ENCODE data around the gene PALS2. TPM values are rescaled to one million over a fixed set of nuclear protein-coding genes. Genes with fewer than 3 reads are reported as not detected.
A peak's percentile ranks its signal among the peaks of the same experiment; 100 is the strongest.

The PALS2 gene
- total RNA-seq, 2 donors from 2014 or later: 13.3 to 20.4 TPM

GRCh38 chr7:24578052-24578451, 4.8 kb downstream of the PALS2 start:
- Histone ChIP-seq H3K4me3 (no peak overlapping the region), H3K27me3 (replicated peaks; ENCODE audit: insufficient read depth) (no peaks in the 10 kb centered on the region), H3K27ac (no peak overlapping the region), H3K9me3 (no peaks in the 10 kb centered on the region), H3K4me1 (replicated peaks) (peaks cover 5% of the 10 kb centered on the region), H3K36me3 (no peaks in the 10 kb centered on the region)
- no peak for DNase-seq (ENCODE audit: low spot score)
- 93% methylated on average over 3 of the region's 3 CpGs for WGBS
- TF ChIP-seq POLR2AphosphoS5 (IDR thresholded peaks at IDR 0.05) (no peak), CTCF (IDR thresholded peaks at IDR 0.05) (no peak), POLR2A (IDR thresholded peaks at IDR 0.05) (no peak)
- intact Hi-C loops (cut with DNase I): no loop called here

GRCh38 chr7:24580283-24580946, 7.2 kb downstream of the PALS2 start:
- intact Hi-C loops (cut with DNase I): no loop called here
- 31% methylated on average over 2 of the region's 2 CpGs for WGBS
- TF ChIP-seq CTCF (IDR thresholded peaks at IDR 0.05): no peak
- no peak for TF ChIP-seq POLR2A (IDR thresholded peaks at IDR 0.05)
- TF ChIP-seq POLR2AphosphoS5 (IDR thresholded peaks at IDR 0.05): peak; percentile 83
- Histone ChIP-seq H3K27ac (peak overlapping the region in 1 of 2 donors; percentile 24), H3K27me3 (replicated peaks; ENCODE audit: insufficient read depth) (no peaks in the 10 kb centered on the region), H3K9me3 (no peaks in the 10 kb centered on the region), H3K4me1 (replicated peaks) (peaks cover 5% of the 10 kb centered on the region), H3K4me3 (no peak overlapping the region), H3K36me3 (no peaks in the 10 kb centered on the region)
- DNase-seq (ENCODE audit: low spot score): peak; percentile 17

- intact Hi-C loops (cut with DNase I): no loop called here
- Histone ChIP-seq H3K36me3 (no peaks in the 10 kb centered on the region), H3K4me1 (replicated peaks) (peaks cover 5% of the 10 kb centered on the region), H3K27me3 (replicated peaks; ENCODE audit: insufficient read depth) (no peaks in the 10 kb centered on the region), H3K9me3 (no peaks in the 10 kb centered on the region), H3K27ac (no peak overlapping the region), H3K4me3 (no peak overlapping the region)
- 85% methylated on average over 2 of the region's 2 CpGs for WGBS
- DNase-seq (ENCODE audit: low spot score): no peak
- TF ChIP-seq POLR2A (IDR thresholded peaks at IDR 0.05) (no peak), POLR2AphosphoS5 (IDR thresholded peaks at IDR 0.05) (no peak), CTCF (IDR thresholded peaks at IDR 0.05) (no peak)
These were observed 8.9 kb downstream of the PALS2 start for GRCh38 chr7:24582166-24582565.

- Histone ChIP-seq H3K4me1 (replicated peaks) (no peaks in the 10 kb centered on the region), H3K4me3 (no peak overlapping the region), H3K27me3 (replicated peaks; ENCODE audit: insufficient read depth) (no peaks in the 10 kb centered on the region), H3K36me3 (no peaks in the 10 kb centered on the region), H3K9me3 (no peaks in the 10 kb centered on the region), H3K27ac (no peak overlapping the region)
- WGBS: 84% methylated on average over 3 of the region's 3 CpGs
- intact Hi-C loops (cut with DNase I): no loop called here
- TF ChIP-seq POLR2AphosphoS5 (IDR thresholded peaks at IDR 0.05) (no peak), CTCF (IDR thresholded peaks at IDR 0.05) (peak in 1 of 4 experiments; percentile 21), POLR2A (IDR thresholded peaks at IDR 0.05) (no peak)
- DNase-seq (ENCODE audit: low spot score): no peak
These were observed 14.6 kb downstream of the PALS2 start for GRCh38 chr7:24587853-24588252.

GRCh38 chr7:24591152-24591551, 17.9 kb downstream of the PALS2 start:
- intact Hi-C loops (cut with DNase I): no loop called here
- no peaks in the 10 kb centered on the region for H3K4me1 ChIP-seq (replicated peaks)
- WGBS: 91% methylated on average over 1 of the region's 1 CpG
- TF ChIP-seq POLR2AphosphoS5 (IDR thresholded peaks at IDR 0.05): no peak
- TF ChIP-seq CTCF (IDR thresholded peaks at IDR 0.05): no peak
- TF ChIP-seq POLR2A (IDR thresholded peaks at IDR 0.05): no peak
- DNase-seq (ENCODE audit: low spot score): no peak
- no peaks in the 10 kb centered on the region for H3K27me3 ChIP-seq (replicated peaks; ENCODE audit: insufficient read depth)
- H3K36me3 ChIP-seq: no peaks in the 10 kb centered on the region
- no peak overlapping the region for H3K4me3 ChIP-seq
- H3K27ac ChIP-seq: no peak overlapping the region
- no peaks in the 10 kb centered on the region for H3K9me3 ChIP-seq

All from prostate gland (tissue), 2 donors.